Adrenal gland (tissue), 19 donors: Measurements from ENCODE around the gene FBXO41. TPM values are rescaled to one million over a fixed set of nuclear protein-coding genes. Genes with fewer than 3 reads are reported as not detected.
A peak's percentile ranks its signal among the peaks of the same experiment; 100 is the strongest.

Source experiments
- DNase-seq, 7 donors: peaks; one replicate each; pipeline ENCODE4 v3.0.0-alpha.2; 2019 to 2020
- H3K27ac ChIP-seq, 5 donors: fragments of 200-600 bp; sonication (generic) in 4 of 5; 1 replicate in 3 of 5; 2 replicates in 2 of 5; pipeline versions ENCODE4 v1.5.1 to v1.8.0; 2016 to 2020; ENCODE audit warnings: mild to moderate bottlenecking in 1 of 5
- H3K27me3 ChIP-seq: fragments of 200-600 bp; 2 replicates; pipeline ENCODE4 v1.8.0; 2021
- H3K36me3 ChIP-seq, 2 donors: fragments of 200-600 bp; replicated peaks in 1 of 2; 1 replicate in 1 of 2; 2 replicates in 1 of 2; pipeline versions ENCODE4 v1.5.1 to v1.8.0; 2018 to 2022
- H3K4me1 ChIP-seq, 2 donors: fragments of 200-600 bp; replicated peaks in 1 of 2; 1 replicate in 1 of 2; 2 replicates in 1 of 2; pipeline versions ENCODE4 v1.5.1 to v1.8.0; 2018 to 2021
- H3K4me3 ChIP-seq, 4 donors: fragments of 200-600 bp; sonication (generic) in 3 of 4; one replicate each; pipeline ENCODE4 v1.5.1; 2016 to 2018
- H3K9me3 ChIP-seq, 3 donors: fragments of 200-600 bp; sonication (generic) in 1 of 3; replicated peaks in 1 of 3; 1 replicate in 2 of 3; 2 replicates in 1 of 3; pipeline versions ENCODE4 v1.5.1 to v1.8.0; 2016 to 2021
- CTCF ChIP-seq, 6 experiments: fragments of 450-650 bp in 4 of 6; fragments of 200-600 bp in 2 of 6; sonication (generic) in 1 of 6; IDR thresholded peaks; 1 replicate in 5 of 6; 2 replicates in 1 of 6; pipeline versions ENCODE4 v1.5.1 to v1.8.0; 2016 to 2021; ENCODE audit warnings: antibody characterized with exemption in 6 of 6, mild to moderate bottlenecking in 2 of 6, moderate library complexity in 1 of 6
- POLR2A ChIP-seq, 2 donors: fragments of 450-650 bp; IDR thresholded peaks; one replicate each; pipeline ENCODE4 v1.6.1; 2017; ENCODE audit warnings: antibody characterized with exemption in 2 of 2, mild to moderate bottlenecking in 2 of 2, moderate library complexity in 1 of 2
- WGBS, 4 donors: extraction: QIAGEN DNeasy Blood & Tissue Kit in 2 of 4; methylation state at CpG; one replicate each; pipeline versions ENCODE4 v1.1.5 to v1.1.7; 2013 to 2017; 5-methylcytosine and 5-hydroxymethylcytosine counted together
- intact Hi-C, 2 donors: fragments of 100-400 bp; cut with DNase I; formaldehyde crosslinking; loops; one replicate each; pipeline versions ENCODE4 v1.14.1 to v1.15.0; 2022 to 2023
- long read RNA-seq, 10 donors: library from polyadenylated mRNA in 3 of 10; unstranded in 2 of 10; stranded (forward) in 1 of 10; transcript quantifications; one replicate each; pipeline ENCODE4 v2.0.0 and lab custom pipeline, GENCODE V29; 2021 to 2026
- polyA plus RNA-seq, 3 donors: library from polyadenylated mRNA; stranded (reverse); fragments of 200-250 nt in 2 of 3; fragments of 350-450 nt in 1 of 3; fragmentation: Illumina TruSeq in 1 of 3; extraction: RNeasy Lipid Tissue Mini Kit (QIAGEN cat#74804) in 1 of 3; gene quantifications; one replicate each; pipeline ENCODE4 v1.2.3, GENCODE V29; 2013 to 2014
- total RNA-seq, 9 donors: library from RNA; depleted of rRNA in 4 of 9; stranded (reverse); fragments of >200 nt in 4 of 9; fragments of 120-200 nt in 1 of 9; fragmentation: NEBNext Ultra II Directional in 1 of 9; extraction: Animal tissue kit (Norgen Biotek cat#: 25700) in 1 of 9; gene quantifications; one replicate each; pipeline versions ENCODE4 v1.1.0 to v1.2.4, GENCODE V29; 2013 to 2023
- donor health status: healthy with polysubstance abuse.
- donor health status: Bipolar disorder and iron deficiency.
- donor health status: DM: yes; HTN: yes; CAD: no.
- donor health status: DM: no; HTN: no; CAD: no.
- donor health status: DM: no; HTN: no; CAD: no.
- donor health status: DM: yes; HTN: yes; CAD: no.

FBXO41 gene, protein sequence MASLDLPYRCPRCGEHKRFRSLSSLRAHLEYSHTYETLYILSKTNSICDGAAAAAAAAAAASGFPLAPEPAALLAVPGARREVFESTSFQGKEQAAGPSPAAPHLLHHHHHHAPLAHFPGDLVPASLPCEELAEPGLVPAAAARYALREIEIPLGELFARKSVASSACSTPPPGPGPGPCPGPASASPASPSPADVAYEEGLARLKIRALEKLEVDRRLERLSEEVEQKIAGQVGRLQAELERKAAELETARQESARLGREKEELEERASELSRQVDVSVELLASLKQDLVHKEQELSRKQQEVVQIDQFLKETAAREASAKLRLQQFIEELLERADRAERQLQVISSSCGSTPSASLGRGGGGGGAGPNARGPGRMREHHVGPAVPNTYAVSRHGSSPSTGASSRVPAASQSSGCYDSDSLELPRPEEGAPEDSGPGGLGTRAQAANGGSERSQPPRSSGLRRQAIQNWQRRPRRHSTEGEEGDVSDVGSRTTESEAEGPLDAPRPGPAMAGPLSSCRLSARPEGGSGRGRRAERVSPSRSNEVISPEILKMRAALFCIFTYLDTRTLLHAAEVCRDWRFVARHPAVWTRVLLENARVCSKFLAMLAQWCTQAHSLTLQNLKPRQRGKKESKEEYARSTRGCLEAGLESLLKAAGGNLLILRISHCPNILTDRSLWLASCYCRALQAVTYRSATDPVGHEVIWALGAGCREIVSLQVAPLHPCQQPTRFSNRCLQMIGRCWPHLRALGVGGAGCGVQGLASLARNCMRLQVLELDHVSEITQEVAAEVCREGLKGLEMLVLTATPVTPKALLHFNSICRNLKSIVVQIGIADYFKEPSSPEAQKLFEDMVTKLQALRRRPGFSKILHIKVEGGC
- 1 to 10 TPM; 3.4 to 8.1 (median 5.5) TPM for total RNA-seq
- polyA plus RNA-seq: 10 to 100 TPM in 1 of 3 donors, 1 to 10 TPM in 2; 1.8 to 12.0 (median 3.7) TPM
- long read RNA-seq, donor 1: 0 reads
- long read RNA-seq, donor 2: 0 reads
- long read RNA-seq, donor 3: 0 reads
- long read RNA-seq, donor 4, partial matches to known transcripts: 0 of 1 reads
- long read RNA-seq, donor 4, other reads (novel, unspliced or antisense): 1 of 1 reads
- long read RNA-seq, donor 5, full-length matches to known transcripts: 1 of 4 reads
- long read RNA-seq, donor 5, partial matches to known transcripts: 1 of 4 reads
- long read RNA-seq, donor 5, other reads (novel, unspliced or antisense): 2 of 4 reads
- long read RNA-seq, donor 6, partial matches to known transcripts: 0 of 2 reads
- long read RNA-seq, donor 6, other reads (novel, unspliced or antisense): 2 of 2 reads
- long read RNA-seq, donor 7: 0 reads
- long read RNA-seq, donor 8: 0 reads
- long read RNA-seq, donor 9: 0 reads
- long read RNA-seq, donor 10: 0 reads

DNA sequence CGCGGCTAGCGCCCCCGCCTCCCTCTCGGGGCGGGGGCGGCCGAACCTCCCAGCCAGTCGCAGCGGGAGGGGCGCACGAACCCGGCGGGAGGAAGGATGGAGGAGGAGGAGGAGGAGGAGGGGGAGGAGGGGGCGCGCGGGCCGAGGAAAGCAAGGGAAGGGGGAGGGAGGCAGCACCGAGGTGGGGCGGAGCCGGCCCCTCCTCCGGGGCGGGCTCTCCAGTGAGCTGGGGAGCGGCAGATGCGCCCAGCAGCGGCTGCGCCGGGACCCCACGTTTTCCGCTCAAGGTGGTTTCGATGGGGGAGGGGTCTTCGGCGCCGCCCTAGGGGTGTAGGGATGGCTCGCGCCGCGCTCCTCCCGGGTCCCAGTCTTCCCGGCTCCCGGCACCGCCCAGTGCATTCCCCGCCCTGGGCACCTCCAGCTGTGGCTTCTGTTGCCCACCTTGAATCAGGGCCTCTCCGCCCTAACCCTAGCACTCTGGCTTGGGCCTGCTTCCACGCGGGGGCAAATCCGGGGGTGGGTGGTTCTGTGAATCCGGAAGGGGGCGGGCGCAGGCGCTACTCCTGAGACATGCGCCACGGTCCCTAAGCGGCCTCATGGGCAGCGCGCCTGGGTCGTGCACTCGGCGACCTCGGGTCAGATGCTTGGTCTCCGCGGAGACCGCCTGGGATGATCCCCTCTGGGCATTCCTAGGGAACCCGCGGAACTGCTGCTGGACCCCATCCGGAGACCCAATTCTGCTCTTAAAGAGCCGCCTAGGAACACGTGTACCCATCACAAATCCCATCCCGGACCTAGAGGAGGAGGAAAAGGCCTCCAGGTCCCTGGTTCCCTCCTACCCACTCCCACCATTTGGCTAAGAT is at the start of gene FBXO41:
FBXO41 (minus strand) TSS at position 183 of the 863 bp plus-strand sequence. CDS start 14,848 bp downstream, outside the sequence.
- TF ChIP-seq CTCF (IDR thresholded peaks at IDR 0.05) (no peak), POLR2A (IDR thresholded peaks at IDR 0.05) (peak in 1 of 2 donors; percentile 15)
- WGBS, 4 donors: 0 to 6% (median 4%) methylated on average over 7 to 68 of the region's 69 CpGs; no CpG with 5 or more reads in 1 of the 4 donors
- H3K27me3 ChIP-seq: no peaks in the 10 kb centered on the region
- H3K36me3 ChIP-seq: no peaks in the 10 kb centered on the region
- intact Hi-C loops: no loop called here
- DNase-seq: peak in 5 of 7 donors; percentile 34 to 56 (median 38)
- peak within 1 kb of the TSS in 1 of 5 donors; percentile 19 for H3K27ac ChIP-seq
- H3K4me3 ChIP-seq: peak within 1 kb of the TSS; percentile 35 to 77 (median 50)
- H3K4me1 ChIP-seq: peaks cover 8 to 12% of the 10 kb centered on the region in 2 donors
- H3K9me3 ChIP-seq: no peaks in the 10 kb centered on the region

DNA sequence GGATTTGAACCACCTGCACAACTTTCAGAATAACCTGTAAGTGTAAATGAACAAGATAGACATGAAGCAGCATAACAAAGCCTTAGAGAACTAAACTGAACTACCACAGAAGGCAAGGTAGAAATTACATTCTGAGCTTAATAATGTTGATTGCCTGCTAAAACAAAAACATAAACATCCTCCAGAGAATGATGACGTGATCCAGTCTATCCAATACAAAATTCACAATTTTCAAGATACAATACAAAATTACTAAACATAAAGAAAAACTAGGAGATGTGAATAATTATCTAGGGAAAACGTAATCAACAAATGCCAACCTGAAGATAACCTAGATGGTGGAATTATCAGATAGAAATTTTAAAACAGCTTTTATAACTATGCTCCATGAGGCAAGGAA is 49.8 kb upstream of the FBXO41 start:
- TF ChIP-seq POLR2A (IDR thresholded peaks at IDR 0.05) (no peak), CTCF (IDR thresholded peaks at IDR 0.05) (no peak)
- Histone ChIP-seq H3K9me3 (no peaks in the 10 kb centered on the region), H3K27me3 (no peaks in the 10 kb centered on the region), H3K4me1 (no peaks in the 10 kb centered on the region), H3K27ac (no peak overlapping the region), H3K36me3 (no peaks in the 10 kb centered on the region), H3K4me3 (no peak overlapping the region)
- WGBS, 4 donors: 69 to 76% (median 71%) methylated on average over 2 of the region's 2 CpGs
- intact Hi-C loops: no loop called here
- DNase-seq: no peak

- no peak overlapping the region for H3K4me3 ChIP-seq
- no peak for DNase-seq
- H3K9me3 ChIP-seq: no peaks in the 10 kb centered on the region
- intact Hi-C loops: no loop called here
- H3K27me3 ChIP-seq: no peaks in the 10 kb centered on the region
- TF ChIP-seq CTCF (IDR thresholded peaks at IDR 0.05): no peak
- TF ChIP-seq POLR2A (IDR thresholded peaks at IDR 0.05): no peak
- no peak overlapping the region for H3K27ac ChIP-seq
- H3K36me3 ChIP-seq: no peaks in the 10 kb centered on the region
- H3K4me1 ChIP-seq: no peaks in the 10 kb centered on the region
Measured at GRCh38 chr2:73333564-73333963, 49.3 kb upstream of the FBXO41 start.
